K562 (cell line): ENCODE data around the gene GINS1. TPM values are rescaled to one million over a fixed set of nuclear protein-coding genes. Genes with fewer than 3 reads are reported as not detected.

ENCODE experiments used
- ATAC-seq: fragments of 200-7000 bp; cut with Tn5 transposase; 3 replicates; pipeline ENCODE4 v1.9.1; 2020; ENCODE audit warnings: moderate library complexity
- BruUV-seq: library from RNA; stranded (reverse); fragments of 400-500 nt; replicated peaks from 2 replicates; lab custom pipeline; 2021; lab: Mats Ljungman, UMichigan
- CTCF ChIA-PET: fragments of 300-600 bp; formaldehyde crosslinking; extraction: SDS; loops from one replicate; lab custom pipeline; 2021; ENCODE audit warnings: low intra/inter-chr PET ratio; lab: Yijun Ruan, JAX
- POLR2A ChIA-PET: fragments of 300-600, 350-650 bp; sonication (Branson Sonifier 250); formaldehyde crosslinking; extraction: SDS; loops from one replicate; lab custom pipeline; 2021; ENCODE audit warnings: antibody characterized with exemption, inconsistent platforms; lab: Yijun Ruan, JAX
- DNase-seq, 4 experiments: peaks; one replicate each; pipeline versions ENCODE4 v3.0.0 to v3.0.0-alpha.2; 2011 to 2018; ENCODE audit warnings: low spot score in 3 of 4, mixed read lengths in 3 of 4; ENCODE audit errors: extremely low read depth in 1 of 4
- FAIRE-seq: peaks from 2 replicates; lab custom pipeline; 2011; peaks lifted over from hg19 to GRCh38; lab: Jason Lieb, UNC
- H2AFZ ChIP-seq: 2 replicates; pipeline ENCODE4 v1.6.0; 2011; ENCODE audit warnings: low read depth, low read length, control low read depth, inconsistent platforms
- H3K27ac ChIP-seq: fragments of 200-600 bp; 3 replicates; pipeline ENCODE4 v1.8.0; 2011; ENCODE audit warnings: low read depth, mild to moderate bottlenecking, control low read depth, inconsistent platforms, low read length, moderate library complexity, mixed read lengths; ENCODE audit errors: extremely low read depth
- H3K27me3 ChIP-seq, 2 experiments: fragments of 300-600 bp in 1 of 2; 2 replicates in 1 of 2; 3 replicates in 1 of 2; pipeline versions ENCODE4 v1.6.0 to v1.8.0; 2011; ENCODE audit warnings: inconsistent platforms in 2 of 2, low read length in 2 of 2, mild to moderate bottlenecking in 1 of 2, mixed read lengths in 1 of 2, moderate library complexity in 1 of 2; ENCODE audit not compliant: control insufficient read depth in 2 of 2, insufficient read depth in 2 of 2
- H3K36me3 ChIP-seq: fragments of 300-600 bp; 3 replicates; pipeline ENCODE4 v1.8.0; 2011; ENCODE audit warnings: mild to moderate bottlenecking, low read length, inconsistent platforms; ENCODE audit not compliant: control insufficient read depth, insufficient read depth
- H3K4me1 ChIP-seq, 2 experiments: fragments of 200-600 bp in 1 of 2; replicated peaks in 1 of 2; 2 replicates in 1 of 2; 3 replicates in 1 of 2; pipeline versions ENCODE4 v1.5.1 to v1.8.0; 2011; ENCODE audit warnings: inconsistent platforms in 2 of 2, low read length in 2 of 2, mild to moderate bottlenecking in 1 of 2, mixed read lengths in 1 of 2, moderate library complexity in 1 of 2; ENCODE audit not compliant: control insufficient read depth in 2 of 2, insufficient read depth in 2 of 2
- H3K4me2 ChIP-seq: 2 replicates; pipeline ENCODE4 v1.6.1; 2011; ENCODE audit warnings: low read length, control low read depth, inconsistent platforms, mixed read lengths; ENCODE audit not compliant: insufficient read depth
- H3K4me3 ChIP-seq: fragments of 200-600 bp; sonication (generic), shearing (Covaris generic); 2 replicates; pipeline ENCODE4 v1.5.1; 2016; ENCODE audit warnings: control low read depth, inconsistent platforms
- H3K79me2 ChIP-seq: fragments of 200-600 bp; 3 replicates; pipeline ENCODE4 v1.8.0; 2011; ENCODE audit warnings: low read length, inconsistent platforms; ENCODE audit not compliant: control insufficient read depth, insufficient read depth
- H3K9ac ChIP-seq, 2 experiments: 2 replicates each; pipeline versions ENCODE4 v1.6.0 to v1.6.1; 2011; ENCODE audit warnings: low read depth in 2 of 2, low read length in 2 of 2, control low read depth in 1 of 2, inconsistent platforms in 1 of 2, mild to moderate bottlenecking in 1 of 2, mixed read lengths in 1 of 2; ENCODE audit not compliant: insufficient read depth in 1 of 2
- H3K9me1 ChIP-seq: one replicate; pipeline ENCODE4 v1.6.0; 2011; ENCODE audit warnings: inconsistent platforms, mild to moderate bottlenecking, low read length, moderate library complexity; ENCODE audit not compliant: control insufficient read depth, insufficient read depth
- H3K9me3 ChIP-seq: replicated peaks from 2 replicates; pipeline ENCODE4 v1.5.1; 2011; ENCODE audit warnings: low read depth, low read length, inconsistent platforms; ENCODE audit not compliant: control insufficient read depth, insufficient read depth
- H4K20me1 ChIP-seq: replicated peaks from 2 replicates; pipeline ENCODE4 v1.6.1; 2011; ENCODE audit warnings: low read length, inconsistent platforms, mixed read lengths; ENCODE audit not compliant: control insufficient read depth, insufficient read depth
- FOXK1 ChIP-seq: sonication (generic); formaldehyde crosslinking; IDR thresholded peaks from 2 replicates; pipeline ENCODE4 v1.8.0; 2022; ENCODE audit warnings: missing genetic modification reagents, mild to moderate bottlenecking, borderline replicate concordance
- KLF13 ChIP-seq: fragments of 450-650 bp; IDR thresholded peaks from 2 replicates; pipeline ENCODE4 v1.6.1; 2016; ENCODE audit warnings: missing genetic modification characterization, low read depth, mild to moderate bottlenecking, missing compliant biosample characterization, moderate library complexity, borderline replicate concordance
- NEUROD1 ChIP-seq: fragments of 150-350 bp; IDR thresholded peaks from 2 replicates; pipeline ENCODE4 v1.6.1; 2014; ENCODE audit warnings: borderline replicate concordance, low read length, low read depth; ENCODE audit not compliant: partially characterized antibody
- SPI1 ChIP-seq: IDR thresholded peaks from 2 replicates; pipeline ENCODE4 v1.6.1; 2011; ENCODE audit warnings: low read depth, low read length, control low read depth, borderline replicate concordance
- SRSF9 ChIP-seq: fragments of 200-400 bp; formaldehyde crosslinking; IDR thresholded peaks from 2 replicates; pipeline ENCODE4 v1.6.1; 2017; ENCODE audit warnings: low read depth, low read length, borderline replicate concordance
- TAF1 ChIP-seq: IDR thresholded peaks from 2 replicates; pipeline ENCODE4 v1.6.1; 2011; ENCODE audit warnings: mild to moderate bottlenecking, low read length, moderate library complexity; ENCODE audit not compliant: insufficient read depth, control insufficient read depth, severe bottlenecking; ENCODE audit errors: extremely low read depth
- ZBTB7A ChIP-seq: IDR thresholded peaks from 2 replicates; pipeline ENCODE4 v1.6.1; 2011; ENCODE audit warnings: low read depth, mild to moderate bottlenecking, low read length, moderate library complexity, borderline replicate concordance; ENCODE audit not compliant: control insufficient read depth
- ZMIZ1 ChIP-seq, 2 experiments: fragments of 150-350 bp in 1 of 2; IDR thresholded peaks; 2 replicates each; pipeline ENCODE4 v1.6.1; 2012 to 2016; ENCODE audit warnings: low read depth in 2 of 2, low read length in 2 of 2, mild to moderate bottlenecking in 1 of 2, moderate library complexity in 1 of 2
- ZNF592 ChIP-seq: fragments of 450-650 bp; IDR thresholded peaks from 2 replicates; pipeline ENCODE4 v1.6.1; 2017; ENCODE audit warnings: antibody characterized with exemption, mild to moderate bottlenecking
- ZNF644 ChIP-seq: fragments of 200-800 bp; sonication (Bioruptor generic); IDR thresholded peaks from 2 replicates; pipeline ENCODE4 v1.6.1; 2016; ENCODE audit warnings: low read depth, missing genetic modification characterization, missing compliant biosample characterization
- WGBS: fragments of 100-300 bp; shearing (Covaris generic); methylation state at CpG from one replicate; pipeline ENCODE4 v1.1.6; 2016; ENCODE audit warnings: low coverage, mixed read lengths; ENCODE audit not compliant: insufficient coverage; ENCODE audit errors: missing lambda C conversion rate; 5-methylcytosine and 5-hydroxymethylcytosine counted together
- in situ Hi-C: fragments of 300-500 bp; cut with MboI; formaldehyde crosslinking; loops from 4 replicates; pipeline ENCODE4 v1.15.0; 2018; ENCODE audit warnings: inconsistent platforms, mixed read lengths
- intact Hi-C: fragments of 100-400 bp; cut with micrococcal nuclease; formaldehyde crosslinking; loops from 2 replicates; pipeline ENCODE4 v1.14.2; 2022
- polyA plus RNA-seq, 8 experiments: library from polyadenylated mRNA; depleted of rRNA in 4 of 8; stranded (reverse) in 5 of 8; unstranded in 3 of 8; fragments of >200 nt; fragmentation: Nextera tagmentation in 2 of 8; fragmentation: Illumina TruSeq in 1 of 8; extraction: Ambion mirVana in 2 of 8; extraction: Trizol in 1 of 8; gene quantifications; 2 replicates each; pipeline versions ENCODE4 v1.2.1 to v1.2.3, GENCODE V29; 2011 to 2014; ENCODE audit warnings: inconsistent platforms in 1 of 8, missing spikeins in 1 of 8
- total RNA-seq, 7 experiments: library from RNA; depleted of rRNA in 6 of 7; stranded (reverse); fragments of >200 nt in 6 of 7; fragmentation: Illumina TruSeq in 2 of 7; extraction: Trizol in 2 of 7; gene quantifications; 2 replicates each; pipeline versions ENCODE4 v1.2.1 to v1.2.3, GENCODE V29; 2011 to 2021; ENCODE audit warnings: low replicate concordance in 1 of 7

GINS1 gene
- total and polyA plus RNA-seq, 9 of the 15 experiments (the other 6 are each of a cell fraction or from before 2014, with no cell fraction given): 13.1 to 31.8 (median 24.1) TPM

GRCh38 chr20:25389858-25390537, 17.5 kb upstream of the GINS1 start:
- 0% methylated on average over 3 of the region's 67 CpGs for WGBS
- ATAC-seq (peak; percentile 69), DNase-seq (peak; percentile 52 to 67 (median 60)), FAIRE-seq (no peak)
- ChIA-PET CTCF (interaction anchor here (0.6 kb wide), 1 partner anchor 94 kb away, joined by 3 read pairs; no protein-coding TSS in a partner anchor), POLR2A (interaction anchor here (0.5 to 1.0 kb wide), 3 partner anchors 9 to 155 kb away, joined by 3 to 6 read pairs (median 3); no protein-coding TSS in a partner anchor)
- peaks cover 0 to 10% of the 10 kb centered on the region in 2 experiments; a peak in 3 of 5 replicates for H3K4me1 ChIP-seq
- peak overlapping the region; percentile 62 for H3K4me3 ChIP-seq
- peak overlapping the region; percentile 76 for H3K4me2 ChIP-seq
- BruUV-seq: no TSS peak
- H3K9me1 ChIP-seq: no peaks in the 10 kb centered on the region
- H3K36me3 ChIP-seq: peaks cover 8% of the 10 kb centered on the region; the same call in 1 of the 3 replicates
- H3K79me2 ChIP-seq: peaks cover 34% of the 10 kb centered on the region
- peak overlapping the region; percentile 48 to 93; a peak in 3 of 4 replicates for H3K9ac ChIP-seq
- 0 out of 2 replicates have a peak, but pooled peaks cover 3% of the 10 kb centered on the region for H4K20me1 ChIP-seq
- peak overlapping the region; percentile 65 for H2AFZ ChIP-seq
- H3K27me3 ChIP-seq: no peaks in the 10 kb centered on the region
- in situ Hi-C loops: no loop called here
- peak overlapping the region; percentile 66; the same call in 2 of the 3 replicates for H3K27ac ChIP-seq
- intact Hi-C loops: loop anchor here (2.0 to 10.0 kb wide), 2 partner anchors 79 to 395 kb away; partner anchors contain the start of gene APMAP
- no peaks in the 10 kb centered on the region for H3K9me3 ChIP-seq
- TF ChIP-seq TAF1: no peak
- TF ChIP-seq NEUROD1: no peak
- no peak for TF ChIP-seq ZMIZ1 (IDR thresholded peaks at IDR 0.05; ENCODE audit: low read depth in 2 of 2, low read length in 2 of 2)
- no peak for TF ChIP-seq KLF13 (tag)
- no peak for TF ChIP-seq FOXK1
- no peak for TF ChIP-seq SRSF9
- no peak for TF ChIP-seq ZNF644
- no peak for TF ChIP-seq ZNF592
- no peak for TF ChIP-seq SPI1
- TF ChIP-seq ZBTB7A: peak; percentile 63; the same call in 1 of the 2 replicates
